Activated effector memory CD4-positive, alpha-beta T cell treated with Interleukin-2 at 50 U/mL for 16 hours (primary cell): ENCODE results near the gene APOE.
"Not testable (repeated sequence)": the region's sequence is repeated elsewhere in the genome, so short reads cannot be mapped to it uniquely, and the experiment has no call there.

ENCODE experiments used
- DNase-seq: peaks from one replicate; pipeline ENCODE4 v3.0.0-alpha.2; 2020

APOE gene

GRCh38 chr19:44886141-44886540 is 19.5 kb upstream of the APOE start:
- no peak for DNase-seq

GRCh38 chr19:44887648-44888047 is 17.9 kb upstream of the APOE start:
- no peak for DNase-seq

GRCh38 chr19:44888335-44888734 is 17.3 kb upstream of the APOE start:
- not testable (repeated sequence) for DNase-seq

- no peak for DNase-seq
These were observed 15.7 kb upstream of the APOE start for GRCh38 chr19:44889830-44890365.

GRCh38 chr19:44890366-44891015 is 15.1 kb upstream of the APOE start:
- DNase-seq = no peak

GRCh38 chr19:44891016-44891882 is 14.3 kb upstream of the APOE start, which contains the start of gene TOMM40:
Gene TOMM40 (plus strand): TSS chr19:44891254. CDS start chr19:44891416, 162 bp downstream.
- peak; percentile 100 for DNase-seq

- no peak for DNase-seq
These were observed 12.7 kb upstream of the APOE start for GRCh38 chr19:44892932-44893331.

GRCh38 chr19:44893332-44894051 is 12.1 kb upstream of the APOE start:
- no peak for DNase-seq

- no peak for DNase-seq
These were observed 11.6 kb upstream of the APOE start for GRCh38 chr19:44894052-44894400.

- no peak for DNase-seq
These were observed 10.7 kb upstream of the APOE start for GRCh38 chr19:44894946-44895345.

GRCh38 chr19:44897835-44898234 is 7.8 kb upstream of the APOE start:
- no peak for DNase-seq

- DNase-seq = no peak
These were observed 5.0 kb upstream of the APOE start for GRCh38 chr19:44900328-44901244.

- no peak for DNase-seq
These were observed 2.4 kb upstream of the APOE start for GRCh38 chr19:44903216-44903601.

- DNase-seq = peak; percentile 53
These were observed 1.8 kb upstream of the APOE start for GRCh38 chr19:44903602-44904425.

GRCh38 chr19:44904426-44904994 is 1.1 kb upstream of the APOE start:
- DNase-seq = no peak

- no peak for DNase-seq
These were observed 2.0 kb downstream of the APOE start for GRCh38 chr19:44907613-44908012.

- DNase-seq = no peak
These were observed 2.7 kb downstream of the APOE start for GRCh38 chr19:44908074-44908835.

- no peak for DNase-seq
These were observed 3.3 kb downstream of the APOE start for GRCh38 chr19:44908836-44909261.

- no peak for DNase-seq
These were observed 4.2 kb downstream of the APOE start for GRCh38 chr19:44909775-44910174.

GRCh38 chr19:44911896-44912295 is 6.3 kb downstream of the APOE start:
- DNase-seq = not testable (repeated sequence)
